Astrocyte of the cerebellum (primary cell): ENCODE results near the gene TMEM18.

Experiments used
- DNase-seq: peaks from one replicate; pipeline ENCODE4 v3.0.0-alpha.2; 2011; ENCODE audit warnings: low read depth
- H3K4me3 ChIP-seq: 2 replicates; pipeline ENCODE4 v1.5.1; 2011; ENCODE audit warnings: mild to moderate bottlenecking, low read depth, low read length, moderate library complexity
- CTCF ChIP-seq: IDR thresholded peaks from 2 replicates; pipeline ENCODE4 v1.5.1; 2012; ENCODE audit warnings: low read length, low read depth, moderate library complexity, mild to moderate bottlenecking; ENCODE audit errors: missing control alignments
- in situ Hi-C: cut with HindIII; loops from 2 replicates; pipeline ENCODE4 v1.10.0; 2017; ENCODE audit warnings: low sequenced_read_pairs

TMEM18 gene

GRCh38 chr2:719191-719590 lies 42.0 kb upstream of the TMEM18 start:
- no peak overlapping the region for H3K4me3 ChIP-seq
- TF ChIP-seq CTCF = no peak
- no peak for DNase-seq
- in situ Hi-C loops = no loop called here

GRCh38 chr2:717661-718060 lies 40.5 kb upstream of the TMEM18 start:
- no peak for DNase-seq
- no peak for TF ChIP-seq CTCF
- in situ Hi-C loops = no loop called here
- H3K4me3 ChIP-seq = no peak overlapping the region

GRCh38 chr2:715854-716560 lies 38.8 kb upstream of the TMEM18 start:
- H3K4me3 ChIP-seq = no peak overlapping the region
- TF ChIP-seq CTCF = peak; percentile 60
- in situ Hi-C loops = no loop called here
- DNase-seq = no peak

- in situ Hi-C loops = no loop called here
- no peak overlapping the region for H3K4me3 ChIP-seq
- TF ChIP-seq CTCF = no peak
- no peak for DNase-seq
Measured at GRCh38 chr2:715038-715437, 37.8 kb upstream of the TMEM18 start.

- H3K4me3 ChIP-seq = no peak overlapping the region
- in situ Hi-C loops = no loop called here
- peak; percentile 72 for TF ChIP-seq CTCF
- peak; percentile 15 for DNase-seq
Measured at GRCh38 chr2:714005-714741, 37.0 kb upstream of the TMEM18 start.

GRCh38 chr2:710867-711665 lies 33.9 kb upstream of the TMEM18 start:
- in situ Hi-C loops = no loop called here
- TF ChIP-seq CTCF = no peak
- no peak for DNase-seq
- no peak overlapping the region for H3K4me3 ChIP-seq
